WTC11 (cell line): ENCODE measurements around the gene C6orf141. TPM values are rescaled to one million over a fixed set of nuclear protein-coding genes. Genes with fewer than 3 reads are reported as not detected.
A peak's percentile ranks its signal among the peaks of the same experiment; 100 is the strongest.

Experiments
- ATAC-seq: fragments of 200-7000 bp; cut with Tn5 transposase; 2 replicates; pipeline ENCODE4 v1.10.0; 2021; ENCODE audit warnings: mild to moderate bottlenecking, moderate library complexity
- CTCF ChIA-PET: fragments of 300-600 bp; sonication (Branson Sonifier 250); formaldehyde crosslinking; loops from one replicate; lab custom pipeline; 2021; ENCODE audit warnings: antibody characterized with exemption; lab: Charles Lee
- POLR2A ChIA-PET: fragments of 350-600 bp; sonication (Branson Sonifier 250); formaldehyde crosslinking; loops from one replicate; lab custom pipeline; 2021; ENCODE audit warnings: antibody characterized with exemption; lab: Charles Lee
- DNase-seq: peaks from one replicate; pipeline ENCODE4 v3.0.0; 2021; ENCODE audit warnings: low spot score
- H3K27ac Mint-ChIP-seq: 2 replicates; pipeline ENCODE4 v1.8.0; 2021; ENCODE audit warnings: mixed read lengths
- H3K27me3 Mint-ChIP-seq: 2 replicates; pipeline ENCODE4 v1.8.0; 2021; ENCODE audit warnings: low read depth, mild to moderate bottlenecking, moderate library complexity, mixed read lengths
- H3K36me3 Mint-ChIP-seq: 2 replicates; pipeline ENCODE4 v1.8.0; 2021; ENCODE audit warnings: mixed read lengths
- H3K4me1 Mint-ChIP-seq: 2 replicates; pipeline ENCODE4 v1.8.0; 2022; ENCODE audit warnings: mixed read lengths
- H3K4me3 Mint-ChIP-seq: 2 replicates; pipeline ENCODE4 v1.8.0; 2021; ENCODE audit warnings: mild to moderate bottlenecking, moderate library complexity, mixed read lengths
- H3K9me3 Mint-ChIP-seq: 2 replicates; pipeline ENCODE4 v1.8.0; 2021; ENCODE audit warnings: mixed read lengths
- ATF2 ChIP-seq: sonication (generic); formaldehyde crosslinking; IDR thresholded peaks from 2 replicates; pipeline ENCODE4 v1.8.1; 2022; ENCODE audit warnings: low read depth, missing genetic modification reagents, borderline replicate concordance
- ELF4 ChIP-seq: sonication (generic); formaldehyde crosslinking; IDR thresholded peaks from 2 replicates; pipeline ENCODE4 v1.8.1; 2022; ENCODE audit warnings: low read depth, mild to moderate bottlenecking, moderate library complexity, missing genetic modification reagents
- MAX ChIP-seq: sonication (generic); formaldehyde crosslinking; IDR thresholded peaks from 2 replicates; pipeline ENCODE4 v1.8.0; 2022; ENCODE audit warnings: mild to moderate bottlenecking, missing genetic modification reagents
- MYBL2 ChIP-seq: sonication (generic); formaldehyde crosslinking; IDR thresholded peaks from 2 replicates; pipeline ENCODE4 v1.8.1; 2023; ENCODE audit warnings: mild to moderate bottlenecking, moderate library complexity, missing genetic modification reagents
- NFATC4 ChIP-seq: fragments of 250-450 bp; sonication (Bioruptor Pico); IDR thresholded peaks from 2 replicates; pipeline ENCODE4 v1.9.0; 2021; ENCODE audit warnings: mild to moderate bottlenecking
- NFE2L1 ChIP-seq: sonication (generic); formaldehyde crosslinking; IDR thresholded peaks from 2 replicates; pipeline ENCODE4 v1.8.1; 2023; ENCODE audit warnings: missing genetic modification reagents
- NR3C1 ChIP-seq: sonication (generic); formaldehyde crosslinking; conservative IDR thresholded peaks from 2 replicates; pipeline ENCODE4 v1.8.1; 2023; ENCODE audit warnings: low read depth, mild to moderate bottlenecking, missing genetic modification reagents
- PREB ChIP-seq: sonication (generic); formaldehyde crosslinking; IDR thresholded peaks from 2 replicates; pipeline ENCODE4 v1.8.1; 2022; ENCODE audit warnings: mild to moderate bottlenecking, missing genetic modification reagents, moderate library complexity, borderline replicate concordance
- SMAD3 ChIP-seq: sonication (generic); formaldehyde crosslinking; IDR thresholded peaks from 2 replicates; pipeline ENCODE4 v1.8.0; 2022; ENCODE audit warnings: missing genetic modification reagents, mild to moderate bottlenecking, borderline replicate concordance
- SP1 ChIP-seq: sonication (generic); formaldehyde crosslinking; conservative IDR thresholded peaks from 2 replicates; pipeline ENCODE4 v1.8.1; 2022; ENCODE audit warnings: missing genetic modification reagents
- TEAD1 ChIP-seq: sonication (generic); formaldehyde crosslinking; IDR thresholded peaks from 2 replicates; pipeline ENCODE4 v1.8.0; 2022; ENCODE audit warnings: mild to moderate bottlenecking, missing genetic modification reagents
- USF1 ChIP-seq: sonication (generic); formaldehyde crosslinking; IDR thresholded peaks from 2 replicates; pipeline ENCODE4 v1.8.0; 2022; ENCODE audit warnings: mild to moderate bottlenecking, missing genetic modification reagents
- ZNF121 ChIP-seq: sonication (generic); formaldehyde crosslinking; IDR thresholded peaks from 2 replicates; pipeline ENCODE4 v1.8.0; 2023; ENCODE audit warnings: missing genetic modification reagents
- ZNF219 ChIP-seq: sonication (generic); formaldehyde crosslinking; IDR thresholded peaks from 2 replicates; pipeline ENCODE4 v1.8.0; 2023; ENCODE audit warnings: missing genetic modification reagents, mild to moderate bottlenecking, borderline replicate concordance
- ZNF232 ChIP-seq: sonication (generic); formaldehyde crosslinking; IDR thresholded peaks from 2 replicates; pipeline ENCODE4 v1.8.0; 2022; ENCODE audit warnings: mild to moderate bottlenecking, missing genetic modification reagents
- ZNF425 ChIP-seq: fragments of 250-450 bp; sonication (Bioruptor Pico); conservative IDR thresholded peaks from 2 replicates; pipeline ENCODE4 v1.9.0; 2021; ENCODE audit warnings: mild to moderate bottlenecking
- ZNF512 ChIP-seq: sonication (generic); formaldehyde crosslinking; IDR thresholded peaks from 2 replicates; pipeline ENCODE4 v1.8.1; 2022; ENCODE audit warnings: missing genetic modification reagents, borderline replicate concordance
- total RNA-seq: library from RNA; stranded (reverse); gene quantifications from 3 replicates; pipeline ENCODE4 v1.2.3, GENCODE V29; 2021
- TF ChIP-seq, protein P1 (sequence below): sonication (generic); formaldehyde crosslinking; IDR thresholded peaks from 2 replicates; pipeline ENCODE4 v1.8.0; 2023; ENCODE audit warnings: missing genetic modification reagents
- TF ChIP-seq, protein P2 (sequence below): sonication (generic); formaldehyde crosslinking; IDR thresholded peaks from 2 replicates; pipeline ENCODE4 v1.8.1; 2022; ENCODE audit warnings: low read depth, mild to moderate bottlenecking, moderate library complexity, missing genetic modification reagents, borderline replicate concordance
- TF ChIP-seq, protein P3 (sequence below): fragments of 250-450 bp; sonication (Bioruptor Pico); IDR thresholded peaks from 2 replicates; pipeline ENCODE4 v1.9.0; 2021; ENCODE audit warnings: mild to moderate bottlenecking, borderline replicate concordance
- TF ChIP-seq, protein P4 (sequence below): sonication (generic); formaldehyde crosslinking; IDR thresholded peaks from 2 replicates; pipeline ENCODE4 v1.8.0; 2022; ENCODE audit warnings: mild to moderate bottlenecking, missing genetic modification reagents

Gene C6orf141
- total RNA-seq, 1 experiment from 2014 or later = 14.4 TPM

GRCh38 chr6:49550492-49551077 is at the start of gene C6orf141 (continued):
- TF ChIP-seq PREB (CRISPR knock-in tag) (no peak), NFE2L1 (CRISPR knock-in tag) (peak; percentile 80; the same call in 1 of the 2 replicates), NFATC4 (CRISPR knock-in tag) (no peak), MAX (CRISPR knock-in tag) (peak; percentile 87), ZNF121 (CRISPR knock-in tag) (no peak), ZNF512 (CRISPR knock-in tag) (0 out of 2 replicates have a peak, but pooled peaks have one; percentile 26), SP1 (CRISPR knock-in tag) (peak; percentile 62), MYBL2 (CRISPR knock-in tag) (peak; percentile 75), SMAD3 (0 out of 2 replicates have a peak, but pooled peaks have one; percentile 17)
- TF ChIP-seq, protein P1, sequence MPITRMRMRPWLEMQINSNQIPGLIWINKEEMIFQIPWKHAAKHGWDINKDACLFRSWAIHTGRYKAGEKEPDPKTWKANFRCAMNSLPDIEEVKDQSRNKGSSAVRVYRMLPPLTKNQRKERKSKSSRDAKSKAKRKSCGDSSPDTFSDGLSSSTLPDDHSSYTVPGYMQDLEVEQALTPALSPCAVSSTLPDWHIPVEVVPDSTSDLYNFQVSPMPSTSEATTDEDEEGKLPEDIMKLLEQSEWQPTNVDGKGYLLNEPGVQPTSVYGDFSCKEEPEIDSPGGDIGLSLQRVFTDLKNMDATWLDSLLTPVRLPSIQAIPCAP = peak; percentile 83

- DNase-seq = no peak
- Mint-ChIP-seq H3K27me3 (no peaks in the 10 kb centered on the region), H3K27ac (no peak overlapping the region), H3K36me3 (peaks cover 8% of the 10 kb centered on the region), H3K4me1 (0 out of 2 replicates have a peak, but pooled peaks cover 3% of the 10 kb centered on the region), H3K9me3 (peaks cover 26% of the 10 kb centered on the region), H3K4me3 (no peak overlapping the region)
- ChIA-PET POLR2A (no interaction called here), CTCF (no interaction called here)
- no peak for ATAC-seq
- no peak for TF ChIP-seq TEAD1 (CRISPR knock-in tag)
- TF ChIP-seq ZNF232 = no peak
- TF ChIP-seq ZNF425 = no peak
- TF ChIP-seq, protein P2, sequence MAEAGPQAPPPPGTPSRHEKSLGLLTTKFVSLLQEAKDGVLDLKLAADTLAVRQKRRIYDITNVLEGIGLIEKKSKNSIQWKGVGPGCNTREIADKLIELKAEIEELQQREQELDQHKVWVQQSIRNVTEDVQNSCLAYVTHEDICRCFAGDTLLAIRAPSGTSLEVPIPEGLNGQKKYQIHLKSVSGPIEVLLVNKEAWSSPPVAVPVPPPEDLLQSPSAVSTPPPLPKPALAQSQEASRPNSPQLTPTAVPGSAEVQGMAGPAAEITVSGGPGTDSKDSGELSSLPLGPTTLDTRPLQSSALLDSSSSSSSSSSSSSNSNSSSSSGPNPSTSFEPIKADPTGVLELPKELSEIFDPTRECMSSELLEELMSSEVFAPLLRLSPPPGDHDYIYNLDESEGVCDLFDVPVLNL = no peak
- no peak for TF ChIP-seq ELF4 (CRISPR knock-in tag)
- TF ChIP-seq ZNF219 = no peak
- no peak for TF ChIP-seq ATF2 (CRISPR knock-in tag)
- no peak for TF ChIP-seq NR3C1 (CRISPR knock-in tag)
- TF ChIP-seq, protein P3, sequence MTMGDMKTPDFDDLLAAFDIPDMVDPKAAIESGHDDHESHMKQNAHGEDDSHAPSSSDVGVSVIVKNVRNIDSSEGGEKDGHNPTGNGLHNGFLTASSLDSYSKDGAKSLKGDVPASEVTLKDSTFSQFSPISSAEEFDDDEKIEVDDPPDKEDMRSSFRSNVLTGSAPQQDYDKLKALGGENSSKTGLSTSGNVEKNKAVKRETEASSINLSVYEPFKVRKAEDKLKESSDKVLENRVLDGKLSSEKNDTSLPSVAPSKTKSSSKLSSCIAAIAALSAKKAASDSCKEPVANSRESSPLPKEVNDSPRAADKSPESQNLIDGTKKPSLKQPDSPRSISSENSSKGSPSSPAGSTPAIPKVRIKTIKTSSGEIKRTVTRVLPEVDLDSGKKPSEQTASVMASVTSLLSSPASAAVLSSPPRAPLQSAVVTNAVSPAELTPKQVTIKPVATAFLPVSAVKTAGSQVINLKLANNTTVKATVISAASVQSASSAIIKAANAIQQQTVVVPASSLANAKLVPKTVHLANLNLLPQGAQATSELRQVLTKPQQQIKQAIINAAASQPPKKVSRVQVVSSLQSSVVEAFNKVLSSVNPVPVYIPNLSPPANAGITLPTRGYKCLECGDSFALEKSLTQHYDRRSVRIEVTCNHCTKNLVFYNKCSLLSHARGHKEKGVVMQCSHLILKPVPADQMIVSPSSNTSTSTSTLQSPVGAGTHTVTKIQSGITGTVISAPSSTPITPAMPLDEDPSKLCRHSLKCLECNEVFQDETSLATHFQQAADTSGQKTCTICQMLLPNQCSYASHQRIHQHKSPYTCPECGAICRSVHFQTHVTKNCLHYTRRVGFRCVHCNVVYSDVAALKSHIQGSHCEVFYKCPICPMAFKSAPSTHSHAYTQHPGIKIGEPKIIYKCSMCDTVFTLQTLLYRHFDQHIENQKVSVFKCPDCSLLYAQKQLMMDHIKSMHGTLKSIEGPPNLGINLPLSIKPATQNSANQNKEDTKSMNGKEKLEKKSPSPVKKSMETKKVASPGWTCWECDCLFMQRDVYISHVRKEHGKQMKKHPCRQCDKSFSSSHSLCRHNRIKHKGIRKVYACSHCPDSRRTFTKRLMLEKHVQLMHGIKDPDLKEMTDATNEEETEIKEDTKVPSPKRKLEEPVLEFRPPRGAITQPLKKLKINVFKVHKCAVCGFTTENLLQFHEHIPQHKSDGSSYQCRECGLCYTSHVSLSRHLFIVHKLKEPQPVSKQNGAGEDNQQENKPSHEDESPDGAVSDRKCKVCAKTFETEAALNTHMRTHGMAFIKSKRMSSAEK (CRISPR knock-in tag) = no peak
- TF ChIP-seq USF1 = no peak
- TF ChIP-seq, protein P4, sequence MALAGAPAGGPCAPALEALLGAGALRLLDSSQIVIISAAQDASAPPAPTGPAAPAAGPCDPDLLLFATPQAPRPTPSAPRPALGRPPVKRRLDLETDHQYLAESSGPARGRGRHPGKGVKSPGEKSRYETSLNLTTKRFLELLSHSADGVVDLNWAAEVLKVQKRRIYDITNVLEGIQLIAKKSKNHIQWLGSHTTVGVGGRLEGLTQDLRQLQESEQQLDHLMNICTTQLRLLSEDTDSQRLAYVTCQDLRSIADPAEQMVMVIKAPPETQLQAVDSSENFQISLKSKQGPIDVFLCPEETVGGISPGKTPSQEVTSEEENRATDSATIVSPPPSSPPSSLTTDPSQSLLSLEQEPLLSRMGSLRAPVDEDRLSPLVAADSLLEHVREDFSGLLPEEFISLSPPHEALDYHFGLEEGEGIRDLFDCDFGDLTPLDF (CRISPR knock-in tag) = no peak
Observed at GRCh38 chr6:49504666-49505065, 45.8 kb upstream of the C6orf141 start.
